Psoas muscle (tissue), 8 donors: ENCODE measurements around the gene MTHFD1L. TPM values are rescaled to one million over a fixed set of nuclear protein-coding genes. Genes with fewer than 3 reads are reported as not detected.

ENCODE experiments used
- ATAC-seq, 4 donors: fragments of 200-7000 bp; cut with Tn5 transposase; one replicate each; pipeline ENCODE4 v1.9.1; 2020; ENCODE audit warnings: moderate library complexity in 3 of 4, mild to moderate bottlenecking in 2 of 4
- DNase-seq, 2 donors: peaks; one replicate each; pipeline ENCODE4 v3.0.0-alpha.2; 2020
- H3K27ac ChIP-seq: fragments of 200-600 bp; one replicate; pipeline ENCODE4 v1.8.0; 2022
- H3K27me3 ChIP-seq, 3 donors: fragments of 200-600 bp in 1 of 3; one replicate each; pipeline versions ENCODE4 v1.6.1 to v1.8.0; 2013 to 2022; ENCODE audit warnings: low read length in 2 of 3, mild to moderate bottlenecking in 2 of 3, moderate library complexity in 1 of 3; ENCODE audit not compliant: insufficient read depth in 3 of 3
- H3K36me3 ChIP-seq, 2 donors: fragments of 200-600 bp in 1 of 2; one replicate each; pipeline versions ENCODE4 v1.6.1 to v1.8.0; 2013 to 2022; ENCODE audit warnings: low read depth in 1 of 2, mild to moderate bottlenecking in 1 of 2, moderate library complexity in 1 of 2; ENCODE audit not compliant: insufficient read depth in 1 of 2
- H3K4me1 ChIP-seq: fragments of 200-600 bp; one replicate; pipeline ENCODE4 v1.8.0; 2022
- H3K4me3 ChIP-seq: fragments of 200-600 bp; one replicate; pipeline ENCODE4 v1.8.0; 2022; ENCODE audit warnings: mild to moderate bottlenecking
- H3K9me3 ChIP-seq: fragments of 200-600 bp; one replicate; pipeline ENCODE4 v1.8.0; 2022
- WGBS, 3 donors: extraction: QIAGEN DNeasy Blood & Tissue Kit; methylation state at CpG; one replicate each; pipeline versions ENCODE4 v1.1.6 to v1.1.7; 2013; 5-methylcytosine and 5-hydroxymethylcytosine counted together
- intact Hi-C, 2 donors: fragments of 100-400 bp; cut with DNase I; formaldehyde crosslinking; loops; one replicate each; pipeline versions ENCODE4 v1.11.0 to v1.14.2; 2022
- polyA plus RNA-seq, 3 donors: library from polyadenylated mRNA; stranded (reverse); fragments of 200-250 nt; gene quantifications; one replicate each; pipeline ENCODE4 v1.2.3, GENCODE V29; 2013
- total RNA-seq, 4 donors: library from RNA; stranded (reverse); fragmentation: NEBNext Ultra II Directional in 2 of 4; extraction: Animal tissue kit (Norgen Biotek cat#: 25700) in 2 of 4; gene quantifications; one replicate each; pipeline versions ENCODE4 v1.2.1 to v1.2.4, GENCODE V29; 2021 to 2023
- TF ChIP-seq, protein P1 (sequence below): fragments of 200-600 bp; IDR thresholded peaks from one replicate; pipeline ENCODE4 v1.8.0; 2022; ENCODE audit warnings: antibody characterized with exemption
- donor health status: healthy with polysubstance abuse.
- donor health status: DM: no; HTN: no; CAD: no; lungs with moderate emphysema.
- donor health status: Bipolar disorder and iron deficiency.
- donor health status: healthy.
- donor health status: DM: yes; HTN: yes; CAD: no.
- donor health status: DM: no; HTN: no; CAD: no.
- donor health status: DM: no; HTN: no; CAD: no.
- donor health status: DM: yes; HTN: yes; CAD: no.

MTHFD1L gene
- total and polyA plus RNA-seq, 7 donors: 0.21 to 4.1 (median 1.1) TPM

DNA sequence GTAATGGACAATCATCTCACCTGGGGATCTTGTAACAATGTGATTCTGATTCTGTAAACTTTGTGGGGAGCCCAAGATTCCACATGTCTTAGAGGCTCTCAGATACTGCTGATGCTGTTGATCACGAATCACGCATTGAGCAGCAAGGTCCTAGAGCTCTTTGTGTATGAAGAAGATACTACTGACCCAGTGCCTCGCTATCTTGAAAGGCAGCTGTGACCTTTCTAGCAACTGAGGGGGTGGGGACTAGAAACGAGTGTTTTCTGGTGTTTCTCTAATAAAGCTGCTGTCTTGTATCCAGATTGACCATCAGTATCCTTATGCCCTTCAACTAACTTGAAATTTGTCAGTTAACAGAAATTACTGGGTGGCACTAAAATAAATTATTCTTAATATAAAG is 142.9 kb downstream of the MTHFD1L start:
- Histone ChIP-seq H3K4me3 (no peak overlapping the region), H3K4me1 (no peaks in the 10 kb centered on the region), H3K27me3 (no peaks in the 10 kb centered on the region), H3K27ac (no peak overlapping the region), H3K9me3 (no peaks in the 10 kb centered on the region), H3K36me3 (no peaks in the 10 kb centered on the region)
- ATAC-seq (no peak), DNase-seq (no peak)
- TF ChIP-seq, protein P1, sequence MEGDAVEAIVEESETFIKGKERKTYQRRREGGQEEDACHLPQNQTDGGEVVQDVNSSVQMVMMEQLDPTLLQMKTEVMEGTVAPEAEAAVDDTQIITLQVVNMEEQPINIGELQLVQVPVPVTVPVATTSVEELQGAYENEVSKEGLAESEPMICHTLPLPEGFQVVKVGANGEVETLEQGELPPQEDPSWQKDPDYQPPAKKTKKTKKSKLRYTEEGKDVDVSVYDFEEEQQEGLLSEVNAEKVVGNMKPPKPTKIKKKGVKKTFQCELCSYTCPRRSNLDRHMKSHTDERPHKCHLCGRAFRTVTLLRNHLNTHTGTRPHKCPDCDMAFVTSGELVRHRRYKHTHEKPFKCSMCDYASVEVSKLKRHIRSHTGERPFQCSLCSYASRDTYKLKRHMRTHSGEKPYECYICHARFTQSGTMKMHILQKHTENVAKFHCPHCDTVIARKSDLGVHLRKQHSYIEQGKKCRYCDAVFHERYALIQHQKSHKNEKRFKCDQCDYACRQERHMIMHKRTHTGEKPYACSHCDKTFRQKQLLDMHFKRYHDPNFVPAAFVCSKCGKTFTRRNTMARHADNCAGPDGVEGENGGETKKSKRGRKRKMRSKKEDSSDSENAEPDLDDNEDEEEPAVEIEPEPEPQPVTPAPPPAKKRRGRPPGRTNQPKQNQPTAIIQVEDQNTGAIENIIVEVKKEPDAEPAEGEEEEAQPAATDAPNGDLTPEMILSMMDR: no peak
- 86 to 90% (median 87%) methylated on average over 4 of the region's 4 CpGs for WGBS, 3 donors
- intact Hi-C loops: loop anchor here in 1 of 2 donors (5.0 kb wide), 1 partner anchor 116 kb away; no protein-coding TSS in a partner anchor

DNA sequence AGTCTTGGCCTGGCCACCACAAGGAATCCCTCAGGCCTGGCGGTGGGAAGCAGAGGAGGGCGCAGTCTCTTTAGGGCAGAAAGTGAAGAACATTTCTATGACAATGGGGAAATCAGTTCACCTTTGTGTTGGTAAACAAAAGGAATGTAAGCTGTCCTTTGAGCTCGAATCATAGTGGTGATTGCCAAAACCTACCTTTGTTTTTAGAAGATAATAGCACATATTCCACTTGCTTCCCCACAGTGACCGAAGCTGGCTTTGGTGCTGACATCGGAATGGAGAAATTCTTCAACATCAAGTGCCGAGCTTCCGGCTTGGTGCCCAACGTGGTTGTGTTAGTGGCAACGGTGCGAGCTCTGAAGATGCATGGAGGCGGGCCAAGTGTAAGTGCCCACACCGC is 144.1 kb downstream of the MTHFD1L start:
- H3K4me1 ChIP-seq: peaks cover 1% of the 10 kb centered on the region
- TF ChIP-seq, protein P1: no peak
- H3K4me3 ChIP-seq: no peak overlapping the region
- intact Hi-C loops: loop anchor here in 1 of 2 donors (5.0 kb wide), 1 partner anchor 117 kb away; no protein-coding TSS in a partner anchor
- H3K9me3 ChIP-seq: no peaks in the 10 kb centered on the region
- no peaks in the 10 kb centered on the region for H3K36me3 ChIP-seq
- no peaks in the 10 kb centered on the region for H3K27me3 ChIP-seq
- DNase-seq (no peak), ATAC-seq (no peak)
- no peak overlapping the region for H3K27ac ChIP-seq
- 81 to 92% (median 89%) methylated on average over 12 of the region's 12 CpGs for WGBS, 3 donors

DNA sequence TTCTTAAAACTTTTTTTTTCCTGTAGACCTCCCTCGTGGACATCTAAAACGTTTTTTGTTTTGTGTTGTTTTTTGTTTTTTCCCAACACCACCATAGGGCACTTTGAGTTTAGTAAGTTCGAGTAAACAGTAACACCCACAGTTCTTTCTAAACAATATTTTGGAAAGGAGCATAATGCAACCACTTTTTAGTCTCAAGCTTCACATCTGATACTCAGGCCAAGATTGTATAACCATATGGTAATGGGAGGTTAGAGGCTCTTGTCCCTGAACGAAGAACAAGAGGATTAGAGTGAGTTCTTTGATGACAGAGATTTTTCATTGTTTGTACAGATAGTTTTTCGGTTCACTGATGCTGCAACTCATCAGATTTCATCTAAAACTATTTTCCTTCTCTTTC is 144.6 kb downstream of the MTHFD1L start:
- peaks cover 3% of the 10 kb centered on the region for H3K4me1 ChIP-seq
- TF ChIP-seq, protein P1: no peak
- ATAC-seq (no peak), DNase-seq (no peak)
- no peaks in the 10 kb centered on the region for H3K36me3 ChIP-seq
- no peaks in the 10 kb centered on the region for H3K27me3 ChIP-seq
- 48 to 66% (median 53%) methylated on average over 5 of the region's 5 CpGs for WGBS, 3 donors
- H3K9me3 ChIP-seq: no peaks in the 10 kb centered on the region
- no peak overlapping the region for H3K27ac ChIP-seq
- H3K4me3 ChIP-seq: no peak overlapping the region
- intact Hi-C loops: loop anchor here in 1 of 2 donors (5.0 to 10.0 kb wide), 2 partner anchors 118 to 235 kb away; no protein-coding TSS in a partner anchor

DNA sequence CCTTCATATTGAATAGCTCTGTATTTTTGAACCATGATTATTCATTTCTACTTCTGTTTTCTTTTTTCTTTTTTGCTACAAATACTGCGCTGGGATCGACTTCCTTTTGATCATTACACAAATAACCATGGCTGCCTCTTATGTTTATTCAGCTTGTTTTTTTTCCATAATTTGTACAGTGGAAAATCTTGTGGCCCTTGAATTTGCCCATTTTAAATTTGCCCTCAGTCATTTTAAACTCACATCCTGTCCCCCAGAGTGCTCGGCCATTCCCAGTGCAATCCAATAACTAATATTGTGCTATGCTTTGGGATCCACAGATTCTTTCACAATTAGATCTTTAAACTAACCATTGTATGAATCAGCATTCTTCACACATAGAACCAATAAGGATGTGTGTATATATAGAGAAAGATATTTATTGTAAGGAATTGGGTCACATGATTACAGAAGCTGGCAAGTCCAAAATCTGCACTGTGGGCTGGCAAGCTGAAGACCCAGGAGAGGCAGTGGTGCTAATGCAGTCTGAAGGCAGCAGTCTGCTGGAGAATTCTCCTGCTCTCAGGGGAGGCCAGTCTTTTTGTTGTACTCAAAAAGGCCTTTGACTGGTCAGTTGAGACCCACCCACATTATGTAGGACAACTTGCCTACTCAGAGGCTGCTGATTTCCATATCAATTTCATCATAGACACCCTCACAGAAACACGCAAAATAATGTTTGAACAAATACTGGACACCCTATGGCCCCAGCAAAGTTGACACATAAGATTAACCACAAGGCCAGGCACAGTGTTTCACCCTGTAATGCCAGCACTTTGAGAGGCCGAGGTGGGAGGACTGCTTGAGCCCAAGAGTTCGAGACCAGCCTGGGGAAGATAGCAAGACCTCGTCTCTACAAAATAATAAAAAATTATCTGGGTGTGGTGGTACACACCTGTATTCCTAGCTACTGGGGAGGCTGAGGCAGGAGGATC is 147.1 kb downstream of the MTHFD1L start:
- Histone ChIP-seq H3K27me3 (no peaks in the 10 kb centered on the region), H3K4me1 (peaks cover 3% of the 10 kb centered on the region), H3K4me3 (no peak overlapping the region), H3K27ac (no peak overlapping the region), H3K9me3 (no peaks in the 10 kb centered on the region), H3K36me3 (no peaks in the 10 kb centered on the region)
- DNase-seq (no peak), ATAC-seq (no peak)
- TF ChIP-seq, protein P1: no peak
- 95 to 96% (median 95%) methylated on average over 7 of the region's 7 CpGs for WGBS, 3 donors
- intact Hi-C loops: loop anchor here (2.0 to 10.0 kb wide), 3 partner anchors 120 to 312 kb away; no protein-coding TSS in a partner anchor
